HCT116 (cell line): Measurements from ENCODE around the gene HMGB3.

ENCODE experiments used
- CTCF ChIP-seq, 3 experiments: fragments of 200-600 bp in 1 of 3; sonication (generic) in 1 of 3; IDR thresholded peaks in 2 of 3; conservative IDR thresholded peaks in 1 of 3; 2 replicates each; pipeline ENCODE4 v1.5.1; 2012 to 2017; ENCODE audit warnings: low read depth in 2 of 3, low read length in 2 of 3, antibody characterized with exemption in 1 of 3, borderline replicate concordance in 1 of 3, control low read depth in 1 of 3, mild to moderate bottlenecking in 1 of 3, mixed read lengths in 1 of 3, mixed run types in 1 of 3, moderate library complexity in 1 of 3; ENCODE audit not compliant: insufficient read depth in 1 of 3
- EGR1 ChIP-seq: IDR thresholded peaks from 2 replicates; pipeline ENCODE4 v1.6.1; 2012; ENCODE audit warnings: low read depth
- EZH2 ChIP-seq: fragments of 200-600 bp; sonication (generic); IDR thresholded peaks from 2 replicates; pipeline ENCODE4 v1.6.1; 2017; ENCODE audit warnings: antibody characterized with exemption, mixed run types
- POLR2A ChIP-seq: IDR thresholded peaks from 2 replicates; pipeline ENCODE4 v1.7.0; 2011; ENCODE audit warnings: borderline replicate concordance; ENCODE audit not compliant: insufficient read depth, insufficient read length; ENCODE audit errors: extremely low read depth
- POLR2AphosphoS5 ChIP-seq: IDR thresholded peaks from 2 replicates; pipeline ENCODE4 v1.6.1; 2011; ENCODE audit warnings: mild to moderate bottlenecking, low read depth, low read length, moderate library complexity
- RAD21 ChIP-seq: IDR thresholded peaks from 2 replicates; pipeline ENCODE4 v1.6.1; 2012; ENCODE audit warnings: low read depth, mild to moderate bottlenecking
- SIN3A ChIP-seq: IDR thresholded peaks from 2 replicates; pipeline ENCODE4 v1.6.1; 2012; ENCODE audit warnings: low read depth
- SP1 ChIP-seq: IDR thresholded peaks from 2 replicates; pipeline ENCODE4 v1.6.1; 2012; ENCODE audit warnings: low read depth
- SRF ChIP-seq: IDR thresholded peaks from 2 replicates; pipeline ENCODE4 v1.6.1; 2012; ENCODE audit warnings: low read depth
- YY1 ChIP-seq: IDR thresholded peaks from 2 replicates; pipeline ENCODE4 v1.6.1; 2011; ENCODE audit warnings: low read length, low read depth, moderate library complexity, mild to moderate bottlenecking; ENCODE audit not compliant: insufficient replicate concordance; ENCODE audit errors: extremely low read depth
- ZFX ChIP-seq: fragments of 450-650 bp; IDR thresholded peaks from 2 replicates; pipeline ENCODE4 v1.6.1; 2017
- ZNF274 ChIP-seq: fragments of 200-500 bp; sonication (Bioruptor generic); IDR thresholded peaks from 2 replicates; pipeline ENCODE4 v1.6.1; 2014; ENCODE audit warnings: mild to moderate bottlenecking, low read depth, low read length, inconsistent platforms

DNA sequence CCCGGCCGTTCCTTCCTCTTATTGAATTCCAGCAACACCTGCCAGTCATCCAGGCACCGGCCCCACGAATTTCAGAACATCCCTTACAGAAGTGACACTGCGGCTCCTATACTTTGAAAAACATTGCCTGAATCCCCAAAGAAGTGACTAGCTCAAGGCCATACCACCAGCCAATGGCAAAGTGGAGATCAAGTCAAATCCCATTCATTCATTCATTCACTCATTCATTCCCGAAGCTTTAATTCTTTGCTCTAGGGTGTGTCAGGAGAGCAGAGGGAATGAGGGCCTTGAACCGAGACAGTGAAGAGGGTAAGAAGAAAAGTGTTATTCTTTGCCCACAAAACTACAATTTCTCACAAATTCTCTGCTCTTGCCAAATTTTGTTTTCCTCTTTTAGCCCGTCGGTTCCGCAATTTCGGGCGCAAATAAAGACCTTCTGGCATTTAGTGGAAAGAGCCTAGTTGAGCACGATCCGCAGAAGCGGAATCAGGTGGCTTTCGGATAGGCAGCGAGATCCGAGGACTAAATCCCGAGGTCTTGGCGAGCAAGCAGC is 824 bp upstream of the HMGB3 start:
- TF ChIP-seq CTCF (IDR thresholded peaks at IDR 0.05 in 2 of 3, conservative IDR thresholded peaks at IDR 0.05 in 1 of 3; ENCODE audit: borderline replicate concordance in 1 of 3, insufficient read depth in 1 of 3, low read depth in 2 of 3, low read length in 2 of 3): no peak
- no peak for TF ChIP-seq ZFX
- TF ChIP-seq RAD21: no peak
- TF ChIP-seq SRF: no peak
- TF ChIP-seq POLR2A: no peak
- no peak for TF ChIP-seq EZH2
- no peak for TF ChIP-seq EGR1
- no peak for TF ChIP-seq POLR2AphosphoS5
- no peak for TF ChIP-seq SP1
- TF ChIP-seq ZNF274: no peak
- no peak for TF ChIP-seq SIN3A
- no peak for TF ChIP-seq YY1
